HG02970 (cell line): ENCODE measurements around the gene SEMA6D.

Experiments
- ATAC-seq: cut with Tn5 transposase; IDR thresholded peaks from one replicate; pipeline ENCODE4 v1.9.1; 2021; ENCODE audit warnings: mild to moderate bottlenecking, moderate library complexity, moderate number of reproducible peaks; ENCODE audit not compliant: unreplicated experiment, low FRiP score

SEMA6D gene, protein sequence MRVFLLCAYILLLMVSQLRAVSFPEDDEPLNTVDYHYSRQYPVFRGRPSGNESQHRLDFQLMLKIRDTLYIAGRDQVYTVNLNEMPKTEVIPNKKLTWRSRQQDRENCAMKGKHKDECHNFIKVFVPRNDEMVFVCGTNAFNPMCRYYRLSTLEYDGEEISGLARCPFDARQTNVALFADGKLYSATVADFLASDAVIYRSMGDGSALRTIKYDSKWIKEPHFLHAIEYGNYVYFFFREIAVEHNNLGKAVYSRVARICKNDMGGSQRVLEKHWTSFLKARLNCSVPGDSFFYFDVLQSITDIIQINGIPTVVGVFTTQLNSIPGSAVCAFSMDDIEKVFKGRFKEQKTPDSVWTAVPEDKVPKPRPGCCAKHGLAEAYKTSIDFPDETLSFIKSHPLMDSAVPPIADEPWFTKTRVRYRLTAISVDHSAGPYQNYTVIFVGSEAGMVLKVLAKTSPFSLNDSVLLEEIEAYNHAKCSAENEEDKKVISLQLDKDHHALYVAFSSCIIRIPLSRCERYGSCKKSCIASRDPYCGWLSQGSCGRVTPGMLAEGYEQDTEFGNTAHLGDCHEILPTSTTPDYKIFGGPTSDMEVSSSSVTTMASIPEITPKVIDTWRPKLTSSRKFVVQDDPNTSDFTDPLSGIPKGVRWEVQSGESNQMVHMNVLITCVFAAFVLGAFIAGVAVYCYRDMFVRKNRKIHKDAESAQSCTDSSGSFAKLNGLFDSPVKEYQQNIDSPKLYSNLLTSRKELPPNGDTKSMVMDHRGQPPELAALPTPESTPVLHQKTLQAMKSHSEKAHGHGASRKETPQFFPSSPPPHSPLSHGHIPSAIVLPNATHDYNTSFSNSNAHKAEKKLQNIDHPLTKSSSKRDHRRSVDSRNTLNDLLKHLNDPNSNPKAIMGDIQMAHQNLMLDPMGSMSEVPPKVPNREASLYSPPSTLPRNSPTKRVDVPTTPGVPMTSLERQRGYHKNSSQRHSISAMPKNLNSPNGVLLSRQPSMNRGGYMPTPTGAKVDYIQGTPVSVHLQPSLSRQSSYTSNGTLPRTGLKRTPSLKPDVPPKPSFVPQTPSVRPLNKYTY

DNA sequence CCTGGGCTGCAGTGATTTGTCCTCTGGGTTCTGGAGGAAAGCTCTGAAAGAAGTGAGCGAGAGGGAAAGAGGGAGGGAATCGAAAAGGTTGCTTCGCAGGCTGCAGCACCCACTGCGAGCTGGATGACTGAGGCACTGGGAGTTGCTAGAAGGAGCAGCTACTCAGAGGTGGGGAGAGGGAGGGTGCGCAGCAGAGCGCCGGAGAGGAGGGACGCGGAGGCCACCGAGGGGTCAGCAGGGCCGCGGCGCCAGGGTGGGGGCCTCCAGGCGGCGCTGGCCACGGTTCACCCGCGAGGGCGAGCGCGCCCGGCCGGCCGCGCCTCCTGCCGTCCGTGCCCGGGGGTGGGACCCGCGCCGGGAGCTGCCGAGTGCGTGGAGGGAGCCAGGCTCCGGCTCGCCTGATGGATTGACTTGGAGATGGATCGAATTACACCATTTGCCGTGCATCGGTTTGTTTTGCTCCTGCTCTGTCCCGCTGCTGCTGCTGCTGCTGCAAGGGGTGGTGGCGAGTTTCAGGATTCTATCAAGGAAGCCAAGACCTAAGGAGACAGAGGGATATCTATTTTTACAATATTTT is at the start of gene SEMA6D:
Gene SEMA6D, plus strand, starts transcription at position 470 of the 577 bp plus-strand sequence. CDS start 42,294 bp downstream, outside the sequence.
- ATAC-seq, result no peak

GRCh38 chr15:47669221-47669620 is 48.1 kb upstream of the SEMA6D start:
- ATAC-seq, result no peak

GRCh38 chr15:47670365-47670764 is 46.9 kb upstream of the SEMA6D start:
- no peak for ATAC-seq

DNA sequence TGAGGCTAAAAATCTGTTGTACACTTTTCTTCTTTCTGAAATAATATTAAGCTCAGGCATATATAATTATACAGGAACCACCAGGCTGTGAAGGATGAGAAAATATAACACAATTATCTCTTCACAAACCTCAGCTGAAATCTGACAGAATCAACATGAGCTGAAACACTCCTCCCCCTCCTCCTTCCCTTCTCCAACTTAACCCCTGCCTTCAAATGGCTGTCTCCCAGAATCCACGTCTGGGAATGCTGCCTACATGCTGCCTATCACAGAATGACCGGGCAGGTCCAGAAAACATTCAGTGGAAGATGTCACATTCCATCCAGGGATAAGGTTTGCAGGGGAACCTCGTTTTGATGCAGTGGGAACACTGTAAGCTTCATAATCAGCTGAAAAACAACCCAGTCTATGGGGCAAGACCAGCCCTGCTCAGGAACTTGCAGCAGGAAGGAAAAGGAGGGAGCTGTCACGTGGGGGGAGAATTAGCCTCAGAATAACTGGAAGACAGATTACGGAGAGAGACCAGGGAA is 44.0 kb upstream of the SEMA6D start:
- no peak for ATAC-seq

- ATAC-seq, result no peak
These were observed 42.6 kb upstream of the SEMA6D start for GRCh38 chr15:47674586-47675232.

DNA sequence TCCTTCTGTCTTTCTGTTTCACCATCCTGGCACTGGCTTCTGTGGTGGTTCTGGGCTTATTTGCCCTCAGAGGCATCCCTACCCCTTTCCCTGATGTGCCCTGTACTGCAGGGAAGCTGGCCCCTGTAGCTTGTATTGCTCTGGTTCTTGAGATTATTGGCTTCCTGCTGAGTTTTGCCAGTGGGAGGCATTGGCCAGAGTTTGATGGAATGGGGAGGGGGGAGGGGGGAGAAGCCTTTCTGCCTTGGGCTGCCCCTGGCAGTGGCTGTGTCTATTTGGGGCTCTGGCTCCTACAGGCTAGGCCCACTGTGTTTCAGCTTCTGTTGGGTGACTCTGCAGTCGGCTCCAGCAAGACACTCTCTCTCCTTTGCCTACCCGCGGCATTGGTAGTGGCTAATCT is 41.6 kb upstream of the SEMA6D start:
- no peak for ATAC-seq

GRCh38 chr15:47678040-47678439 is 39.3 kb upstream of the SEMA6D start:
- ATAC-seq, result no peak

DNA sequence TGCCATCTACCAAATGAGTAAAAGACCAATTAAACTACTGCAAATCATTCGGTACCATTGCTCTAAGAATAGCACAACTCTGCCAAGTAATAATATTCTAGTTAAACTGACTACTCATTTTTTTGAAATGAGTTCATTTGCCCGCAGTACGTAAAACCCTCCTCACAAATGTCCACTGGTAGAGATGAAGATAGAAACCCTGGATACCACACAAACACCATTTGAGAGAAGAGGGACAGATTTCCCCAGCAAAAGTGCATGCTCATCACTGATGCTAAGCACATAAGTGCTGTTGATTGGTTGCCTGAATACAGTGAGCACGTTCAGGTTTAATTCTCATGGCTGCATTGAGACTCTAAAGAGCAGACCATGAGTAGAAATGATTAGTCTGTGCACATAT is 34.6 kb upstream of the SEMA6D start:
- no peak for ATAC-seq

DNA sequence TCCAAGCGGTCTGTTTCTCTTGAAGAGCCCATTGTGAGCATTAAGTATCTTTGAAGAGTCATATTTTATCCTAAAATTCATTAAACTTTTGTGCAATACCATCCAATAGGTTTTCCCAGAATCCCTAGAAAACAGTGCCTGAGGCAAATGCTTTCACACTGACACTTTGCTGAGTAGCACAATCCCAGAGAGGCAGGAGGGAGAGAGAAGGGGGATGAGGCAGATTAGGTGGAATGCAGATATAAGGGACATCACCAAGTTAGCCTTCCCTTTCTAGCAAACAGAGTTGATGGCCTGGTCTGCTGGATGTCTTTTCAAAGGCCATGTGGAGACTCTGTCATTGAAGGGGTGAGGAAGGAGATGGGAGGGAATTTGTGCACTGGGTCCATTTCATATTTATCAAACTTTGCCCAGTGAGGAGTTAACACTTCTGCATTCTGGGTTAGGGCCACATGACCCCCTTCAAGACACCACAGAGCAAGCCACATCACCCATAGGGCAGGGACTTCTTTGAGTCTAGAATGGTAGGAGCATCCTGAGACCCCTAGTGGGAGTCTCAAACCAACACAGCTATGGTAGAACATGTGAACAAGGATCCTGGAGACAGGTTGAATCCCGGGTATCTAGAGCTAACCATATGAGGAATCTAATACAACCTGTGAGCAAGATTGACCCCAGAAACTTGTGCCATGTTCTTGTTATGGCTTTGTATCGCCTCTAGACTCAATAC is 32.0 kb upstream of the SEMA6D start:
- ATAC-seq, result no peak

GRCh38 chr15:47688573-47689086 is 28.7 kb upstream of the SEMA6D start:
- no peak for ATAC-seq

DNA sequence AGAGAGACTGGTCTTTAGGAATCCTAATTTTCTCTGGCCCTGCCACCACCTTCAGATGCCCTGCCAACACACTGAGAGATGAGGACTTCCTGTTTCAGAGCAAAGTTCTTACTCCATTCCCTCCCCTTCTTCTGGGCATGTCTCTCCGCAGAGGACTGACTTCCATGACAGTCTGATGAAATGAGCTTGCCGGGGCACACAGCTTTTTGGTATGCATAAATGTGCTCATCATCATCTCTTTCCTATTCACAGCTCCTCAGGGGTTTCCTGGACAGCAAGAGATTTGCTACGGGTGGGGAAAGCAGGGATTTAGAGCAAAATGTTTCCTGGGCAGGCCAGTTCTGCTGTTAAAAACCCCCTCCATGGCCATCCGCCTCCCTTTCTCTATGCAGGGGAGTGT is 27.6 kb upstream of the SEMA6D start:
- no peak for ATAC-seq

- no peak for ATAC-seq
These were observed 25.4 kb upstream of the SEMA6D start for GRCh38 chr15:47691882-47692281.

DNA sequence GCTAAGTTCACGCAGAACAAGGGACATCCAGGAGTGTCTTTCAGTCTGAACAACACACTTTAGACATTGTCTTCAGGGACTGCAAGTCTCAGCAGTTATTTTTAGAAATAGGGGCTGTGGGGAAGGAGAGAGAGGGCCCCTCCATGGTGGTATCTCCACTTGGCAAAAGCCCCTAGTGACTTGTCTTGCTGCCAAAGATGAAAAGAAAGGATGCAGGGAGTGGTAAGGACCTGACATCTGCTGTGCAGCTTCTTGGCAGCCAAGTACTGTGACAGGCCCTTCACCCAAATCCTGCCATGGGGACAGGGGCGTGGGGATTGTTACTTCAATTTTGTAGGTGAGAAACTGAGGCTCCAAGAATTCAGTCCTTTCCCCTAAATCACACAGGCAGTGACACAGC is 21.0 kb upstream of the SEMA6D start:
- no peak for ATAC-seq

DNA sequence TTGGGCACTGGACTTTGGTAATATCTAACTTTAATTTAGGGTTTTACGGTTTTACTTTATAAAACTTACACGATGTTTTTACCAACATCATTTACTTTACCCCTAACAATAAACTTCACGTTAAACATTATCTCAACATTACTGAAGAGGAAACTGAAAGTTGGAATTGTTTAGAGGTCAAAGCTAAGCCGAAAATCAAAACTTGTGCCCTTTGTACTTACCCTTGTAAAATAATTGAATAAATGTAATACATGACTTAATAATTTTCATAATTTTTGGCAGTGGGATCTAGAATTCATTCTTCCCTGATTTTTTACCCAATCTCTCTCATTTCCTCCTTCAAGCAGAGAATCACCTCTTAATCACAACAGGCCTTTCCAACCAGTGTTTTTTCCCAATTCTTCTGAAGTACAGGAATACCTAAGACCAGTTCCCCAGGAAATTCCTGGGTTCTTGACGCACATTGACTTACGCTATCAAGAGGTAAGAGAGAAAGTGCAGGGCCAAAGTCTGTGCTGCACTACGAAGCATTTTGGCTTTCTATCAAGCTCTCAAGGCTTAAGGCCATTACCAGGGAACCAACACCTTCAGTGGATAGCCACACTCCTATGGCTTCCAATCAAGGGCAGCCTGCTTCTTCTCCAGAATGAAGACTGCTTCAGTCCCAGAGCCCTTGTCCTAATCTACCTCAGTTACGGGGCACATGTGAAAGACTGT is 11.9 kb upstream of the SEMA6D start:
- ATAC-seq, result no peak

- no peak for ATAC-seq
These were observed 9.9 kb upstream of the SEMA6D start for GRCh38 chr15:47707391-47707790.

DNA sequence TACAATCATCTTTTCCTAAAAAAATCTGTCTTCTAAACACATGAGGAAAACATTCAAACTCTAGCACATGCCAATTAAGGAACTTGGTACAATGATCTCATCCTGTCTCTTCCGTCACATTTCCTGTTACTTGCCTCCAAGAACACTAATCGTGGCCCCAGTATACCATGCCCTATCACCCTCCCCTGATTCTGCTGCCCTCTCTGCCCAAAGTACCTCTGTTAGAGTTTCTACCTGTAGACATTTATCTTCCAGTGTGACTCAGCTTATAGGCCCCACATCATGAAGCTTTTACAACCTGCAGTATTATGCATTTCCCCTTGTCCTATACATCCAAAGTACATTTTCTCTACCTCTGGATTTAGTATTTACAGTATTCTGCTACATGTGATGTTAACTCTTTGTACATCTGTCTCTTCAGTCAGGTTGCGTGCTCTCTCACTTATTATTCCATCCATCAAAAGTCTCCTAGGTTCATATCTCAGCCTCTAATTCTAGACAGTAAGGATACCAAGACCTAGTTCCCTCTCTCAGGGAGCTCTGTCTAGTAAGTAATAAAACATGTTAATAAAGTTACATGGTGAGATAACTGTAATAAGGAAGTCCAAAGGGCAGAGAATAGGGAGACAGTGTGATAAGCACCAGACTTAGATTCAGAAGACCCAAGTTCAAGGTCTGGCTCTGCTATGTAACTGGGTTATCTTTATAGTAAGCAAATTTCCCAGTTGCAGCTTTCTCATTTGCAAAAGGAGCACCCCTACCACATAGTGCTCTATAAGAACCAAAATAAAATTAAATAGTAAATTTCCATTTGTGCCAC is 8.9 kb upstream of the SEMA6D start:
- ATAC-seq, result no peak

- no peak for ATAC-seq
These were observed 5.7 kb upstream of the SEMA6D start for GRCh38 chr15:47711655-47712054.

GRCh38 chr15:47715402-47715801 is 1.9 kb upstream of the SEMA6D start:
- ATAC-seq, result no peak
